HL-60 (cell line): ENCODE measurements around the gene FAM98B.

ENCODE experiments used
- CTCF ChIP-seq: IDR thresholded peaks from one replicate; pipeline ENCODE4 v1.5.1; 2011; ENCODE audit warnings: low read length, control low read depth, inconsistent platforms; ENCODE audit not compliant: insufficient read depth
- POLR2AphosphoS5 ChIP-seq: IDR thresholded peaks from 2 replicates; pipeline ENCODE4 v1.6.1; 2012; ENCODE audit warnings: low read depth
- TF ChIP-seq, protein P1 (sequence below): IDR thresholded peaks from 2 replicates; pipeline ENCODE4 v1.6.1; 2012; ENCODE audit warnings: low read depth; ENCODE audit not compliant: insufficient replicate concordance

- TF ChIP-seq CTCF (no peak), POLR2AphosphoS5 (no peak)
- TF ChIP-seq, protein P1, sequence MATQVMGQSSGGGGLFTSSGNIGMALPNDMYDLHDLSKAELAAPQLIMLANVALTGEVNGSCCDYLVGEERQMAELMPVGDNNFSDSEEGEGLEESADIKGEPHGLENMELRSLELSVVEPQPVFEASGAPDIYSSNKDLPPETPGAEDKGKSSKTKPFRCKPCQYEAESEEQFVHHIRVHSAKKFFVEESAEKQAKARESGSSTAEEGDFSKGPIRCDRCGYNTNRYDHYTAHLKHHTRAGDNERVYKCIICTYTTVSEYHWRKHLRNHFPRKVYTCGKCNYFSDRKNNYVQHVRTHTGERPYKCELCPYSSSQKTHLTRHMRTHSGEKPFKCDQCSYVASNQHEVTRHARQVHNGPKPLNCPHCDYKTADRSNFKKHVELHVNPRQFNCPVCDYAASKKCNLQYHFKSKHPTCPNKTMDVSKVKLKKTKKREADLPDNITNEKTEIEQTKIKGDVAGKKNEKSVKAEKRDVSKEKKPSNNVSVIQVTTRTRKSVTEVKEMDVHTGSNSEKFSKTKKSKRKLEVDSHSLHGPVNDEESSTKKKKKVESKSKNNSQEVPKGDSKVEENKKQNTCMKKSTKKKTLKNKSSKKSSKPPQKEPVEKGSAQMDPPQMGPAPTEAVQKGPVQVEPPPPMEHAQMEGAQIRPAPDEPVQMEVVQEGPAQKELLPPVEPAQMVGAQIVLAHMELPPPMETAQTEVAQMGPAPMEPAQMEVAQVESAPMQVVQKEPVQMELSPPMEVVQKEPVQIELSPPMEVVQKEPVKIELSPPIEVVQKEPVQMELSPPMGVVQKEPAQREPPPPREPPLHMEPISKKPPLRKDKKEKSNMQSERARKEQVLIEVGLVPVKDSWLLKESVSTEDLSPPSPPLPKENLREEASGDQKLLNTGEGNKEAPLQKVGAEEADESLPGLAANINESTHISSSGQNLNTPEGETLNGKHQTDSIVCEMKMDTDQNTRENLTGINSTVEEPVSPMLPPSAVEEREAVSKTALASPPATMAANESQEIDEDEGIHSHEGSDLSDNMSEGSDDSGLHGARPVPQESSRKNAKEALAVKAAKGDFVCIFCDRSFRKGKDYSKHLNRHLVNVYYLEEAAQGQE = no peak
Measured at GRCh38 chr15:38487378-38487777, 33.5 kb downstream of the FAM98B start.
